Measurements from ENCODE around the gene QPRT.
"Not testable (repeated sequence)": the region's sequence is repeated elsewhere in the genome, so short reads cannot be mapped to it uniquely, and the experiment has no call there.

QPRT gene

GRCh38 chr16:29678691-29679267 is at the start of gene QPRT:
TSS of gene QPRT (plus strand) at chr16:29679180. CDS start at chr16:29679198, 18 bp downstream.
- CTCF ChIA-PET, result no interaction called here
- peak; percentile 78 for TF ChIP-seq PKNOX1 (IDR thresholded peaks at IDR 0.05)
- no peak for TF ChIP-seq SUZ12 (IDR thresholded peaks at IDR 0.05)
- TF ChIP-seq ARNT (IDR thresholded peaks at IDR 0.05), result no peak
- TF ChIP-seq TARDBP (IDR thresholded peaks at IDR 0.05), result no peak
- no peak for TF ChIP-seq LEF1 (IDR thresholded peaks at IDR 0.05; ENCODE audit: borderline replicate concordance)
- no peak for TF ChIP-seq NFRKB (IDR thresholded peaks at IDR 0.05)
- no peak for TF ChIP-seq SP1 (IDR thresholded peaks at IDR 0.05)
- no peak for TF ChIP-seq FOXK2 (IDR thresholded peaks at IDR 0.05)
- TF ChIP-seq FOXM1 (IDR thresholded peaks at IDR 0.05; ENCODE audit: borderline replicate concordance), result no peak
- TF ChIP-seq ELF4 (IDR thresholded peaks at IDR 0.05), result no peak
- TF ChIP-seq HDGF (IDR thresholded peaks at IDR 0.05; ENCODE audit: borderline replicate concordance), result 0 out of 2 replicates have a peak, but pooled peaks have one; percentile 58
- TF ChIP-seq FOXA1 (IDR thresholded peaks at IDR 0.05), result no peak
- POLR2A ChIA-PET, result interaction anchor here (0.5 to 2.8 kb wide), 8 partner anchors 10 to 138 kb away, joined by 3 to 12 read pairs (median 5); partner anchors contain the start of genes KIF22, PAGR1 and SPN
- peak; percentile 70 for DNase-seq (ENCODE audit: extremely low spot score)

- DNase-seq (ENCODE audit: extremely low spot score); POLR2A ChIA-PET; CTCF ChIA-PET: not testable (repeated sequence)
These were observed 49.7 kb upstream of the QPRT start for GRCh38 chr16:29629318-29629717.

DNA sequence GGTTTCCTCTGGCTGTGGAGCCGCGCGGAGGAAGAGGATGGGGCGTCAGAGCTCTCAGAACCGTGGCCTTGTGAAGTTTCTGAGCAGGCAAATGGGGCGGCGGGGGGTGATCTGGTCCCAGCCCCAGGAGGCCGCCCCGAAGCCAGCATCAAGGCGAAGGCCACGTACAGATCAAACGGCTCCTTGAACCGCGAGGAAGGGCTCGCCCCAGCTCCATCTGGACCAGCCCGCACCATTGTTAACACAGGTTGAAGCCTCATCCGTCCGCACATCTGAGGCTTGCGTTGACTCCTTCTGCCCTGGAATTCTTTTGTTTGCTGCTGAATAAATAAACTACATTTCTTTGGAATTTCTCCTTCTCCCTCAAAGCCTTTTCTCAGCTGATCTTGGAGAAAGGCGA is 47.3 kb upstream of the QPRT start:
- CTCF ChIA-PET, POLR2A ChIA-PET: not testable (repeated sequence)

DNA sequence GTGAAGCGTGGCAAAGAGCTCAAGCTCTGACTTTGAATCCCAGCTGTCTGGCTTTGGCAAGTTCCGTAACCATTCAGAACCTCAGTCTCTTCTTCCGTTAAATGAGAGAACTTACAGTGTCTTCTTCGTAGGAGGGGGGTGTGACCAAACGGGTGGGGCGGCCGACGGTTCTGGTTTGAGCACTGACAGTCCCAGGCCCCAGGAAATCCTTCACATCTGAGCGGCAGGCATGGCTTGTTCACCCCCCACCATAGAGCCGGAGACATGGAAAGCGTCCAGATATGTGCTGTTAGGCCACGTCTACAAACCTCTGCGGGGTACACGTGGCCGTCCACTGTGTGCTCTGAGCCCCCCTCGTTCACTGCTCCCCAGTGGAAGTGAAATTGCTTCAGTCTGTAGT is 43.1 kb upstream of the QPRT start:
- CTCF ChIA-PET; POLR2A ChIA-PET; DNase-seq (ENCODE audit: extremely low spot score): not testable (repeated sequence)

More for the DNA sequence above, 47.3 kb upstream of the QPRT start:
- DNase-seq (ENCODE audit: extremely low spot score), result not testable (repeated sequence)

DNA sequence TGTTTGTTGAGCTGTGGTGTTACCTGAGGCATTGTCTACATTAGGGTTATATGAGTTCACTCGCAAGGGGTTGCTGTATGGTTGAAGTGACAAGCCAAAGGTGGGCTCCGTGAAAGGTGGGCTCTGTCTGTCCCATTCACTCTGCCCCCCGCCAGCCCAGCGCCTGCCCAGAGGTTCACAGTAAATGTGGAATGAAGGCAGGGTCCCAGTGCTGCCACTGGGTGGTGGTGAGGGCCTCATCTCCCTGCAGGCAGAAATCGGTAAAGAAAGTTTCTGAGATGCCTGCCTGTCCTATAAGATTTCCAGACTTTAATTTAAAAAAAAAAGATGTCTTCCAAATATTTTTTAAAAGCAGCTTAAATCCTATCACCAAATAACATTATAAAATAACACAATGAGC is 42.6 kb upstream of the QPRT start:
- DNase-seq (ENCODE audit: extremely low spot score); CTCF ChIA-PET; POLR2A ChIA-PET: not testable (repeated sequence)

- POLR2A ChIA-PET; CTCF ChIA-PET; DNase-seq (ENCODE audit: extremely low spot score): not testable (repeated sequence)
These were observed 40.2 kb upstream of the QPRT start for GRCh38 chr16:29638751-29639150.

DNA sequence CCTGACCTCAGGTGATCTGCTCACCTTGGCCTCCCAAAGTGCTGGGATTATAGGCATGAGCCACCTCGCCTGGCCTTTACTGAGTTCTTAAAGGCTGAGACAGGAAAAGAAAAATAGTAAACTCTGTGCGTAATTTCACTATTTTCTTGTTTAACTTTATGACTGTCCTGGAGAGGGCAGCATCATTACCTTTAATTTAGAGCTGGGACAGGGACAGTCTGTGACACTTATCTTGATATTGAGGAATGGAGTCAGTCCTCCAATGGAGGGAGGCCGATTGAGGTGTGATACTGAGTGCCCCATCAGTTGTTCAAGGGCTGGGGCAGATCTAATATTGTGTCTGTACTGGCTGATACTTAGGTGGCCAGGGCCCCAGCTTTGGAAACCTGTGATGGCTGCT is 37.4 kb upstream of the QPRT start:
- POLR2A ChIA-PET, result interaction anchor here (0.8 kb wide), 1 partner anchor 58 kb away, joined by 3 read pairs; no protein-coding TSS in a partner anchor
- DNase-seq (ENCODE audit: extremely low spot score), result no peak
- TF ChIP-seq TARDBP (IDR thresholded peaks at IDR 0.05) (no peak), FOXK2 (IDR thresholded peaks at IDR 0.05) (no peak), SP1 (IDR thresholded peaks at IDR 0.05) (no peak), ZNF384 (IDR thresholded peaks at IDR 0.05) (no peak), PKNOX1 (IDR thresholded peaks at IDR 0.05) (no peak), FOXM1 (IDR thresholded peaks at IDR 0.05; ENCODE audit: borderline replicate concordance) (no peak), CTBP1 (IDR thresholded peaks at IDR 0.05; ENCODE audit: borderline replicate concordance) (no peak), ARNT (IDR thresholded peaks at IDR 0.05) (no peak), HDGF (IDR thresholded peaks at IDR 0.05; ENCODE audit: borderline replicate concordance) (no peak), FOXA1 (IDR thresholded peaks at IDR 0.05) (no peak), LEF1 (IDR thresholded peaks at IDR 0.05; ENCODE audit: borderline replicate concordance) (no peak), L3MBTL2 (conservative IDR thresholded peaks at IDR 0.05) (no peak), BHLHE40 (IDR thresholded peaks at IDR 0.05; ENCODE audit: borderline replicate concordance) (no peak), ELF4 (IDR thresholded peaks at IDR 0.05) (no peak), NFRKB (IDR thresholded peaks at IDR 0.05) (no peak)
- CTCF ChIA-PET, result interaction anchor here (1.5 kb wide), 1 partner anchor 57 kb away, joined by 5 read pairs; no protein-coding TSS in a partner anchor

DNA sequence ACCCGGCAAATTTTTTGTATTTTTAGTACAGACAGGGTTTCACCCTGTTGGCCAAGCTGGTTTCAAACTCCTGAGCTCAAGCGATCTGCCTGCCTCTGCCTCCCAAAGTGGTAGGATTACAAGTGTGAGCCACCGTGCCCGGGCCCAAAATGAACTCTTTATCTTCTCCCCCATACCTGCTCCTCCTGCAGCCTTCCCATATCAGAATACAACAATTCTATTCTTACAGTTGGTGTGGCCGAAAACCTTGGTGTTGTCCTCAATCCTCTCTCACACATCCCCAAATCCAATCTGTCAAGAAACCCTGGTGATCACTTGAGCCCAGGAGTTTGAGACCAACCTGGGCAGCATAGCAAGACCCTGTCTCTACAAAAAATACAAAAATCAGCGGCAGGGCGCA is 35.4 kb upstream of the QPRT start:
- POLR2A ChIA-PET, result no interaction called here
- CTCF ChIA-PET, result no interaction called here
- no peak for DNase-seq (ENCODE audit: extremely low spot score)
- TF ChIP-seq CTBP1 (IDR thresholded peaks at IDR 0.05; ENCODE audit: borderline replicate concordance), result no peak
- TF ChIP-seq FOXK2 (IDR thresholded peaks at IDR 0.05), result no peak
- TF ChIP-seq FOXM1 (IDR thresholded peaks at IDR 0.05; ENCODE audit: borderline replicate concordance), result no peak

DNA sequence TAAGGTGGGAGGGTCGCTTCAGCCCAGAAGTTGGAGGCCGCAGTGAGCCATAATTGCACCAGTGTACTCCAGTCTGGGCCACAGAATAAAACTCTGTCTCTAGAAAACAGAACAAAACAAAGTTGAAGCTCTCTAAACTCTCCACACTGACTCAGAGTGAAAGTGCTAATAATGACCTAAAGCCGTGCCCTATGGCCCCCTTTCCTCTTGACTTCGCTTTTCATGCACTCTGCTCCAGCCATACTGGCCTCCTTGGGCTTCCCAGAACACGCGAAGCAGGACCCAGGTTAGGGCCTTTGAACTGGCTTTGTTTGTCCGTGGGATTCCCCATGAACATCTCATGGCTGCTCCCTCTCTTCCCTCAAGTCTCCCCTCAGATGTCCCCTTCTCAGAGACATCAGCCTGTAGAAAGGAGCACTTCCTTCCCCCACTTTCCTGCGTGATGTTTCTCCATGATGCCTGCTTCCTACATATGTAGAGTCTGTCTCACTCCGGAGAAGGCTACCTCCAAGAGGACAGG is 34.6 kb upstream of the QPRT start:
- ChIA-PET POLR2A (no interaction called here), CTCF (no interaction called here)
- no peak for TF ChIP-seq NFRKB (IDR thresholded peaks at IDR 0.05)
- TF ChIP-seq SP1 (IDR thresholded peaks at IDR 0.05), result no peak
- TF ChIP-seq PKNOX1 (IDR thresholded peaks at IDR 0.05), result no peak
- no peak for TF ChIP-seq SUZ12 (IDR thresholded peaks at IDR 0.05)
- no peak for TF ChIP-seq ARNT (IDR thresholded peaks at IDR 0.05)
- TF ChIP-seq TARDBP (IDR thresholded peaks at IDR 0.05), result no peak
- TF ChIP-seq ZNF384 (IDR thresholded peaks at IDR 0.05), result no peak
- no peak for DNase-seq (ENCODE audit: extremely low spot score)
